HG03521 (cell line): ENCODE results near the gene HMG20A.

Experiments
- ATAC-seq: cut with Tn5 transposase; IDR thresholded peaks from one replicate; pipeline ENCODE4 v1.9.1; 2021; ENCODE audit warnings: mild to moderate bottlenecking, moderate library complexity; ENCODE audit not compliant: unreplicated experiment

Gene HMG20A

GRCh38 chr15:77420610-77421369, at the start of gene HMG20A:
Gene HMG20A (plus strand): TSS chr15:77420888. CDS start chr15:77458408, 37,520 bp downstream.
- peak; percentile 25 for ATAC-seq

GRCh38 chr15:77371850-77372563, 48.7 kb upstream of the HMG20A start:
- no peak for ATAC-seq

- ATAC-seq: no peak
These were observed 47.2 kb upstream of the HMG20A start for GRCh38 chr15:77373441-77373840.

- no peak for ATAC-seq
These were observed 45.6 kb upstream of the HMG20A start for GRCh38 chr15:77375133-77375532.

- no peak for ATAC-seq
These were observed 43.9 kb upstream of the HMG20A start for GRCh38 chr15:77376770-77377169.

GRCh38 chr15:77380033-77380432, 40.7 kb upstream of the HMG20A start:
- ATAC-seq: no peak

GRCh38 chr15:77384086-77384485, 36.6 kb upstream of the HMG20A start:
- ATAC-seq: no peak

- no peak for ATAC-seq
These were observed 35.9 kb upstream of the HMG20A start for GRCh38 chr15:77384589-77385359.

- no peak for ATAC-seq
These were observed 34.1 kb upstream of the HMG20A start for GRCh38 chr15:77386626-77387025.

- no peak for ATAC-seq
These were observed 33.2 kb upstream of the HMG20A start for GRCh38 chr15:77387365-77388105.

- ATAC-seq: no peak
These were observed 29.2 kb upstream of the HMG20A start for GRCh38 chr15:77391372-77391951.

- no peak for ATAC-seq
These were observed 27.8 kb upstream of the HMG20A start for GRCh38 chr15:77392762-77393470.

GRCh38 chr15:77393471-77393840, 27.2 kb upstream of the HMG20A start:
- ATAC-seq: no peak

GRCh38 chr15:77395013-77395774, 25.5 kb upstream of the HMG20A start:
- ATAC-seq: no peak

GRCh38 chr15:77396692-77397091, 24.0 kb upstream of the HMG20A start:
- no peak for ATAC-seq

- no peak for ATAC-seq
These were observed 21.8 kb upstream of the HMG20A start for GRCh38 chr15:77398927-77399326.

- ATAC-seq: no peak
These were observed 20.4 kb upstream of the HMG20A start for GRCh38 chr15:77400258-77400657.

GRCh38 chr15:77402740-77403379, 17.8 kb upstream of the HMG20A start:
- ATAC-seq: no peak
